CD4-positive, alpha-beta T cell treated with Interleukin-15 for 1 hour (primary cell): Measurements from ENCODE around the gene THOC7.

Source experiments
- DNase-seq: peaks from one replicate; pipeline ENCODE4 v3.0.0-alpha.2; 2020

The THOC7 gene

GRCh38 chr3:63832395-63832794 lies 31.2 kb downstream of the THOC7 start:
- no peak for DNase-seq

- no peak for DNase-seq
Observed at GRCh38 chr3:63830526-63830925, 33.1 kb downstream of the THOC7 start.

GRCh38 chr3:63824309-63824708 lies 39.3 kb downstream of the THOC7 start:
- DNase-seq: no peak

GRCh38 chr3:63819151-63819398 lies 44.5 kb downstream of the THOC7 start, which contains the start of gene C3orf49:
Gene C3orf49 (plus strand): TSS chr3:63819299. CDS start chr3:63819472, 173 bp downstream.
- no peak for DNase-seq

GRCh38 chr3:63818282-63819150 lies 45.1 kb downstream of the THOC7 start:
- DNase-seq: peak; percentile 41

GRCh38 chr3:63817225-63817624 lies 46.4 kb downstream of the THOC7 start:
- DNase-seq: no peak

GRCh38 chr3:63814237-63814636 lies 49.4 kb downstream of the THOC7 start:
- no peak for DNase-seq

GRCh38 chr3:63809607-63810006 lies 54.0 kb downstream of the THOC7 start:
- no peak for DNase-seq

- no peak for DNase-seq
Observed at GRCh38 chr3:63808633-63809032, 55.0 kb downstream of the THOC7 start.

- DNase-seq: no peak
Observed at GRCh38 chr3:63807961-63808565, 55.5 kb downstream of the THOC7 start.

GRCh38 chr3:63803911-63804310 lies 59.7 kb downstream of the THOC7 start:
- DNase-seq: no peak

GRCh38 chr3:63800097-63800496 lies 63.5 kb downstream of the THOC7 start:
- DNase-seq: no peak

- no peak for DNase-seq
Observed at GRCh38 chr3:63798949-63799348, 64.7 kb downstream of the THOC7 start.

- no peak for DNase-seq
Observed at GRCh38 chr3:63798544-63798943, 65.1 kb downstream of the THOC7 start.

GRCh38 chr3:63795438-63795837 lies 68.2 kb downstream of the THOC7 start:
- DNase-seq: no peak

GRCh38 chr3:63791974-63792373 lies 71.6 kb downstream of the THOC7 start:
- no peak for DNase-seq
